Measurements from ENCODE around the gene UBE3D. TPM values are rescaled to one million over a fixed set of nuclear protein-coding genes. Genes with fewer than 3 reads are reported as not detected.

UBE3D gene
- polyA plus RNA-seq, 1 donor (not counting 4 experiments of a cell fraction or from before 2014, with no cell fraction given) = 6.3 TPM

- Histone ChIP-seq H3K27ac (ENCODE audit: control insufficient read depth, insufficient read depth, low read length) (no peak overlapping the region), H3K27me3 (ENCODE audit: control insufficient read depth, extremely low read depth, insufficient read depth, low read length) (no peaks in the 10 kb centered on the region), H4K20me1 (ENCODE audit: control insufficient read depth, extremely low read depth, insufficient read depth, low read length) (no peaks in the 10 kb centered on the region), H3K4me3 (ENCODE audit: control insufficient read depth in 2 of 3, extremely low read depth in 1 of 3, insufficient read depth in 2 of 3, low read depth in 1 of 3, low read length in 3 of 3) (no peak overlapping the region), H3K4me1 (ENCODE audit: control insufficient read depth, extremely low read depth, insufficient read depth, low read length) (peaks cover 16% of the 10 kb centered on the region), H3K9ac (ENCODE audit: control insufficient read depth, extremely low read depth, insufficient read depth, low read length) (no peak overlapping the region), H3K79me2 (ENCODE audit: control insufficient read depth, insufficient read depth, low read length) (no peaks in the 10 kb centered on the region), H2AFZ (ENCODE audit: control insufficient read depth, low read length) (no peak overlapping the region), H3K4me2 (ENCODE audit: control insufficient read depth, extremely low read depth, insufficient read depth, low read depth, low read length) (no peak overlapping the region), H3K9me1 (ENCODE audit: control insufficient read depth, extremely low read depth, insufficient read depth, low read length) (no peaks in the 10 kb centered on the region), H3K36me3 (ENCODE audit: control insufficient read depth in 2 of 2, extremely low read depth in 1 of 2, insufficient read depth in 2 of 2, low read length in 2 of 2) (no peaks in the 10 kb centered on the region), H3K9me3 (ENCODE audit: control insufficient read depth, low read depth, low read length) (no peaks in the 10 kb centered on the region)
- no peak for TF ChIP-seq CTCF (optimal IDR thresholded peaks at IDR 0.05 in 1 of 3, IDR thresholded peaks at IDR 0.05 in 1 of 3, conservative IDR thresholded peaks at IDR 0.05 in 1 of 3; ENCODE audit: extremely low read depth in 1 of 3, insufficient read depth in 2 of 3, low read length in 3 of 3)
- TF ChIP-seq EZH2 (IDR thresholded peaks at IDR 0.05; ENCODE audit: low read length) = no peak
- no peak for FAIRE-seq
- dilution Hi-C loops (cut with MboI; ENCODE audit: extremely low pct_ligation_motif_present, low sequenced_read_pairs) = no loop called here
- no peak for DNase-seq (ENCODE audit: low read depth, low spot score)
Observed at GRCh38 chr6:82910395-82910794, 155.2 kb downstream of the UBE3D start.

- no peaks in the 10 kb centered on the region for H3K79me2 ChIP-seq (ENCODE audit: control insufficient read depth, insufficient read depth, low read length)
Observed at GRCh38 chr6:82909551-82909950, 156.1 kb downstream of the UBE3D start.

More at GRCh38 chr6:82909551-82909950, 156.1 kb downstream of the UBE3D start:
- H3K9me3 ChIP-seq (ENCODE audit: control insufficient read depth, low read depth, low read length) = no peaks in the 10 kb centered on the region
- no peak for DNase-seq (ENCODE audit: low read depth, low spot score)
- dilution Hi-C loops (cut with MboI; ENCODE audit: extremely low pct_ligation_motif_present, low sequenced_read_pairs) = no loop called here
- no peaks in the 10 kb centered on the region for H3K36me3 ChIP-seq (ENCODE audit: control insufficient read depth in 2 of 2, extremely low read depth in 1 of 2, insufficient read depth in 2 of 2, low read length in 2 of 2)
- H2AFZ ChIP-seq (ENCODE audit: control insufficient read depth, low read length) = no peak overlapping the region
- no peak overlapping the region for H3K4me2 ChIP-seq (ENCODE audit: control insufficient read depth, extremely low read depth, insufficient read depth, low read depth, low read length)
- no peaks in the 10 kb centered on the region for H3K27me3 ChIP-seq (ENCODE audit: control insufficient read depth, extremely low read depth, insufficient read depth, low read length)
- H3K9ac ChIP-seq (ENCODE audit: control insufficient read depth, extremely low read depth, insufficient read depth, low read length) = no peak overlapping the region
- H3K4me1 ChIP-seq (ENCODE audit: control insufficient read depth, extremely low read depth, insufficient read depth, low read length) = peaks cover 16% of the 10 kb centered on the region
- TF ChIP-seq CTCF (optimal IDR thresholded peaks at IDR 0.05 in 1 of 3, IDR thresholded peaks at IDR 0.05 in 1 of 3, conservative IDR thresholded peaks at IDR 0.05 in 1 of 3; ENCODE audit: extremely low read depth in 1 of 3, insufficient read depth in 2 of 3, low read length in 3 of 3) (no peak), EZH2 (IDR thresholded peaks at IDR 0.05; ENCODE audit: low read length) (no peak)
- no peaks in the 10 kb centered on the region for H4K20me1 ChIP-seq (ENCODE audit: control insufficient read depth, extremely low read depth, insufficient read depth, low read length)
- H3K27ac ChIP-seq (ENCODE audit: control insufficient read depth, insufficient read depth, low read length) = no peak overlapping the region
- no peak overlapping the region for H3K4me3 ChIP-seq (ENCODE audit: control insufficient read depth in 2 of 3, extremely low read depth in 1 of 3, insufficient read depth in 2 of 3, low read depth in 1 of 3, low read length in 3 of 3)
- no peak for FAIRE-seq
- no peaks in the 10 kb centered on the region for H3K9me1 ChIP-seq (ENCODE audit: control insufficient read depth, extremely low read depth, insufficient read depth, low read length)

Data from keratinocyte (primary cell).